ENCODE data around the gene NEDD9. TPM values are rescaled to one million over a fixed set of nuclear protein-coding genes. Genes with fewer than 3 reads are reported as not detected.

The NEDD9 gene
- total RNA-seq, 4 donors from 2014 or later = 34.6 to 82.7 (median 72.3) TPM

- TF ChIP-seq CTCF (IDR thresholded peaks at IDR 0.05) (no peak), EP300 (IDR thresholded peaks at IDR 0.05; ENCODE audit: low read depth) (no peak), POLR2AphosphoS5 (IDR thresholded peaks at IDR 0.05) (no peak), POLR2A (IDR thresholded peaks at IDR 0.05) (no peak)
- Histone ChIP-seq H3K4me1 (peaks cover 15 to 66% (median 47%) of the 10 kb centered on the region in 4 donors), H3K36me3 (peaks cover 0 to 13% (median 0%) of the 10 kb centered on the region in 4 donors), H3K27ac (peak overlapping the region; percentile 22 to 43 (median 24)), H3K4me3 (no peak overlapping the region), H3K9me3 (no peaks in the 10 kb centered on the region), H3K27me3 (no peaks in the 10 kb centered on the region)
- DNase-seq = no peak
- 83 to 88% methylated on average over 1 to 2 of the region's 2 CpGs for WGBS, 2 donors (ENCODE audit: low coverage in 1 of 2)
- intact Hi-C loops (cut with DNase I; ENCODE audit: low total_unique reads) (no loop called here), in situ Hi-C loops (cut with MboI; ENCODE audit: low pct_ligation_motif_present in 1 of 4, low pct_unique_long_range_greater_than_20kb in 1 of 4, low sequenced_read_pairs in 3 of 4) (no loop called here)
These were observed 21.9 kb downstream of the NEDD9 start for GRCh38 chr6:11210386-11211138.

GRCh38 chr6:11209906-11210305 is 22.6 kb downstream of the NEDD9 start:
- no peaks in the 10 kb centered on the region for H3K9me3 ChIP-seq
- no peak overlapping the region for H3K4me3 ChIP-seq
- intact Hi-C loops (cut with DNase I; ENCODE audit: low total_unique reads) (no loop called here), in situ Hi-C loops (cut with MboI; ENCODE audit: low pct_ligation_motif_present in 1 of 4, low pct_unique_long_range_greater_than_20kb in 1 of 4, low sequenced_read_pairs in 3 of 4) (no loop called here)
- H3K27ac ChIP-seq = peak overlapping the region; percentile 22 to 43 (median 24)
- WGBS, 2 donors (ENCODE audit: low coverage in 1 of 2) = 42% methylated on average over 1 of the region's 1 CpG; no CpG with 5 or more reads in 1 of the 2 donors
- peaks cover 0 to 13% (median 0%) of the 10 kb centered on the region in 4 donors for H3K36me3 ChIP-seq
- H3K27me3 ChIP-seq = no peaks in the 10 kb centered on the region
- no peak for TF ChIP-seq POLR2A (IDR thresholded peaks at IDR 0.05)
- TF ChIP-seq POLR2AphosphoS5 (IDR thresholded peaks at IDR 0.05) = no peak
- no peak for TF ChIP-seq EP300 (IDR thresholded peaks at IDR 0.05; ENCODE audit: low read depth)
- TF ChIP-seq CTCF (IDR thresholded peaks at IDR 0.05) = no peak
- H3K4me1 ChIP-seq = peaks cover 12 to 59% (median 41%) of the 10 kb centered on the region in 4 donors
- DNase-seq = no peak

GRCh38 chr6:11209369-11209768 is 23.1 kb downstream of the NEDD9 start:
- 74 to 85% methylated on average over 4 to 5 of the region's 5 CpGs for WGBS, 2 donors (ENCODE audit: low coverage in 1 of 2)
- in situ Hi-C loops (cut with MboI; ENCODE audit: low pct_ligation_motif_present in 1 of 4, low pct_unique_long_range_greater_than_20kb in 1 of 4, low sequenced_read_pairs in 3 of 4) = no loop called here
- H3K4me3 ChIP-seq = no peak overlapping the region
- H3K9me3 ChIP-seq = no peaks in the 10 kb centered on the region
- H3K27ac ChIP-seq = peak overlapping the region in 2 of 4 donors; percentile 5 to 43
- H3K4me1 ChIP-seq = peaks cover 11 to 54% (median 40%) of the 10 kb centered on the region in 4 donors
- TF ChIP-seq EP300 (IDR thresholded peaks at IDR 0.05; ENCODE audit: low read depth) = no peak
- TF ChIP-seq POLR2AphosphoS5 (IDR thresholded peaks at IDR 0.05) = no peak
- TF ChIP-seq POLR2A (IDR thresholded peaks at IDR 0.05) = no peak
- intact Hi-C loops (cut with DNase I; ENCODE audit: low total_unique reads) = no loop called here
- no peak for DNase-seq
- H3K36me3 ChIP-seq = peaks cover 0 to 13% (median 0%) of the 10 kb centered on the region in 4 donors
- no peaks in the 10 kb centered on the region for H3K27me3 ChIP-seq

GRCh38 chr6:11208854-11209253 is 23.6 kb downstream of the NEDD9 start:
- Histone ChIP-seq H3K4me1 (peaks cover 11 to 48% (median 39%) of the 10 kb centered on the region in 4 donors), H3K9me3 (no peaks in the 10 kb centered on the region), H3K27me3 (no peaks in the 10 kb centered on the region), H3K36me3 (peaks cover 0 to 13% (median 0%) of the 10 kb centered on the region in 4 donors), H3K27ac (peak overlapping the region in 2 of 4 donors; percentile 56 to 64), H3K4me3 (no peak overlapping the region)
- in situ Hi-C loops (cut with MboI; ENCODE audit: low pct_ligation_motif_present in 1 of 4, low pct_unique_long_range_greater_than_20kb in 1 of 4, low sequenced_read_pairs in 3 of 4) = no loop called here
- WGBS, 2 donors (ENCODE audit: low coverage in 1 of 2) = 85 to 86% methylated on average over 1 of the region's 1 CpG
- intact Hi-C loops (cut with DNase I; ENCODE audit: low total_unique reads) = no loop called here
- DNase-seq = no peak
- no peak for TF ChIP-seq EP300 (IDR thresholded peaks at IDR 0.05; ENCODE audit: low read depth)
- TF ChIP-seq POLR2A (IDR thresholded peaks at IDR 0.05) = no peak
- no peak for TF ChIP-seq POLR2AphosphoS5 (IDR thresholded peaks at IDR 0.05)
- no peak for TF ChIP-seq CTCF (IDR thresholded peaks at IDR 0.05)
